ENCODE measurements around the gene MPZL2. TPM values are rescaled to one million over a fixed set of nuclear protein-coding genes. Genes with fewer than 3 reads are reported as not detected.
A peak's percentile ranks its signal among the peaks of the same experiment; 100 is the strongest.

Gene MPZL2
- total and polyA plus RNA-seq, 2 of the 13 experiments (the other 11 are each of a cell fraction or from before 2014, with no cell fraction given) = 27.9 to 53.7 TPM

- TF ChIP-seq HMGXB4 (CRISPR knock-in tag; IDR thresholded peaks at IDR 0.05; ENCODE audit: borderline replicate concordance in 1 of 2, low read depth in 1 of 2) (0 out of 4 replicates have a peak, but pooled peaks of 1 of the 2 experiments have one; percentile 46), NR2F6 (IDR thresholded peaks at IDR 0.05) (peak; percentile 33; the same call in 1 of the 2 replicates), NR2F6 (CRISPR knock-in tag; IDR thresholded peaks at IDR 0.05) (peak; percentile 69; the same call in 1 of the 2 replicates), ZNF230 (CRISPR knock-in tag; IDR thresholded peaks at IDR 0.05) (no peak), RXRB (CRISPR knock-in tag; IDR thresholded peaks at IDR 0.05; ENCODE audit: borderline replicate concordance) (peak; percentile 80), KLF16 (CRISPR knock-in tag; IDR thresholded peaks at IDR 0.05) (peak in 1 of 2 experiments; percentile 55; a peak in 1 of 4 replicates), GFI1 (CRISPR knock-in tag; IDR thresholded peaks at IDR 0.05; ENCODE audit: borderline replicate concordance) (peak; percentile 69), PHF21A (CRISPR knock-in tag; IDR thresholded peaks at IDR 0.05) (peak; percentile 38; the same call in 1 of the 2 replicates), SMYD3 (CRISPR knock-in tag; IDR thresholded peaks at IDR 0.05) (no peak), SIX1 (CRISPR knock-in tag; IDR thresholded peaks at IDR 0.05; ENCODE audit: borderline replicate concordance) (peak; percentile 29; the same call in 1 of the 2 replicates), PCBP2 (optimal IDR thresholded peaks at IDR 0.05; ENCODE audit: low read depth, low read length, poor library complexity, severe bottlenecking) (no peak), XRCC5 (optimal IDR thresholded peaks at IDR 0.05; ENCODE audit: low read length) (peak; percentile 62), HDAC2 (CRISPR knock-in tag; IDR thresholded peaks at IDR 0.05) (peak; percentile 39; the same call in 1 of the 2 replicates), NR2F1 (CRISPR knock-in tag; IDR thresholded peaks at IDR 0.05) (0 out of 4 replicates have a peak, but pooled peaks have one; percentile 30 to 33), ZNF605 (CRISPR knock-in tag; IDR thresholded peaks at IDR 0.05) (0 out of 2 replicates have a peak, but pooled peaks have one; percentile 56), HOMEZ (CRISPR knock-in tag; IDR thresholded peaks at IDR 0.05; ENCODE audit: low read depth) (peak; percentile 46; the same call in 1 of the 2 replicates), HOXA5 (CRISPR knock-in tag; IDR thresholded peaks at IDR 0.05) (no peak), KDM2A (CRISPR knock-in tag; IDR thresholded peaks at IDR 0.05; ENCODE audit: borderline replicate concordance, low read depth) (peak; percentile 51; the same call in 1 of the 2 replicates), LCORL (IDR thresholded peaks at IDR 0.05) (no peak), LCORL (CRISPR knock-in tag; IDR thresholded peaks at IDR 0.05) (0 out of 2 replicates have a peak, but pooled peaks have one; percentile 16), HOXA3 (CRISPR knock-in tag; IDR thresholded peaks at IDR 0.05) (peak; percentile 27; the same call in 1 of the 2 replicates), MXD4 (CRISPR knock-in tag; IDR thresholded peaks at IDR 0.05) (0 out of 2 replicates have a peak, but pooled peaks have one; percentile 37), ZNF776 (CRISPR knock-in tag; IDR thresholded peaks at IDR 0.05) (no peak)
Measured at GRCh38 chr11:118290923-118291322, 26.8 kb upstream of the MPZL2 start (continued).
